Smooth muscle cell (in vitro differentiated cells): ENCODE data around the gene PCYT2. TPM values are rescaled to one million over a fixed set of nuclear protein-coding genes. Genes with fewer than 3 reads are reported as not detected.

Experiments
- DNase-seq: peaks from one replicate; lab custom pipeline; 2025; ENCODE audit not compliant: unreplicated experiment; lab: John Stamatoyannopoulos, UW
- H2AFZ ChIP-seq: fragments of 200-600 bp; sonication (generic); 2 replicates; pipeline ENCODE4 v1.6.0; 2016; ENCODE audit warnings: antibody characterized with exemption, low read depth, mild to moderate bottlenecking
- H3F3A ChIP-seq: fragments of 200-600 bp; sonication (generic); 2 replicates; pipeline ENCODE4 v1.6.0; 2017; ENCODE audit warnings: antibody characterized with exemption, low read depth
- H3K27ac ChIP-seq: fragments of 200-600 bp; sonication (generic); 2 replicates; pipeline ENCODE4 v1.5.1; 2016; ENCODE audit warnings: low read depth, mild to moderate bottlenecking
- H3K27me3 ChIP-seq: fragments of 200-600 bp; sonication (generic); 2 replicates; pipeline ENCODE4 v1.6.1; 2016; ENCODE audit warnings: low read depth, mild to moderate bottlenecking
- H3K36me3 ChIP-seq: fragments of 200-600 bp; sonication (generic); 2 replicates; pipeline ENCODE4 v1.5.1; 2016; ENCODE audit warnings: low read depth
- H3K4me1 ChIP-seq: fragments of 200-600 bp; sonication (generic); 2 replicates; pipeline ENCODE4 v1.5.1; 2016; ENCODE audit warnings: low read depth
- H3K4me2 ChIP-seq: fragments of 200-600 bp; sonication (generic); 2 replicates; pipeline ENCODE4 v1.6.0; 2016; ENCODE audit warnings: mild to moderate bottlenecking
- H3K4me3 ChIP-seq: fragments of 200-600 bp; sonication (generic); 2 replicates; pipeline ENCODE4 v1.5.1; 2016; ENCODE audit warnings: mild to moderate bottlenecking
- H3K79me2 ChIP-seq: fragments of 200-600 bp; sonication (generic); 2 replicates; pipeline ENCODE4 v1.6.0; 2016; ENCODE audit warnings: low read depth, mild to moderate bottlenecking
- H3K9ac ChIP-seq: fragments of 200-600 bp; sonication (generic); 2 replicates; pipeline ENCODE4 v1.6.0; 2016; ENCODE audit warnings: low read depth
- H3K9me3 ChIP-seq: fragments of 200-600 bp; sonication (generic); replicated peaks from 2 replicates; pipeline ENCODE4 v1.5.1; 2016; ENCODE audit warnings: low read depth
- H4K20me1 ChIP-seq: fragments of 200-600 bp; sonication (generic); 2 replicates; pipeline ENCODE4 v1.6.0; 2016; ENCODE audit warnings: low read depth
- CTCF ChIP-seq: fragments of 200-600 bp; sonication (generic); IDR thresholded peaks from 2 replicates; pipeline ENCODE4 v1.5.1; 2017; ENCODE audit warnings: borderline replicate concordance, mild to moderate bottlenecking, antibody characterized with exemption; ENCODE audit not compliant: insufficient read depth, poor library complexity, severe bottlenecking
- WGBS: methylation state at CpG from one replicate; pipeline ENCODE4 v1.1.7; 2016; ENCODE audit warnings: low lambda C conversion rate; 5-methylcytosine and 5-hydroxymethylcytosine counted together
- polyA plus RNA-seq: library from polyadenylated mRNA; unstranded; fragments of >200 nt; fragmentation: Nextera tagmentation; extraction: Ambion mirVana; gene quantifications from 2 replicates; pipeline ENCODE4 v1.2.1, GENCODE V29; 2016
- total RNA-seq: library from RNA; depleted of rRNA; stranded (reverse); fragments of >200 nt; gene quantifications from 2 replicates; pipeline ENCODE4 v1.2.3, GENCODE V29; 2014

The PCYT2 gene
- total and polyA plus RNA-seq, 2 experiments from 2014 or later, result 11.4 to 50.6 TPM

GRCh38 chr17:81941484-81942166 is 30.4 kb upstream of the PCYT2 start:
- no peak for DNase-seq
- Histone ChIP-seq H4K20me1 (no peaks in the 10 kb centered on the region), H3K4me1 (no peaks in the 10 kb centered on the region), H3K9me3 (no peaks in the 10 kb centered on the region), H2AFZ (no peak overlapping the region), H3K79me2 (peaks cover 4% of the 10 kb centered on the region), H3F3A (no peaks in the 10 kb centered on the region), H3K36me3 (no peaks in the 10 kb centered on the region), H3K27me3 (no peaks in the 10 kb centered on the region), H3K4me2 (no peak overlapping the region), H3K4me3 (no peak overlapping the region), H3K27ac (no peak overlapping the region), H3K9ac (no peak overlapping the region)
- WGBS, result 69% methylated on average over 26 of the region's 30 CpGs
- TF ChIP-seq CTCF, result no peak

GRCh38 chr17:81940538-81941483 is 29.6 kb upstream of the PCYT2 start:
- Histone ChIP-seq H3K4me1 (peaks cover 3% of the 10 kb centered on the region), H3K36me3 (no peaks in the 10 kb centered on the region), H4K20me1 (no peaks in the 10 kb centered on the region), H3K27ac (no peak overlapping the region), H3F3A (no peaks in the 10 kb centered on the region), H3K27me3 (no peaks in the 10 kb centered on the region), H3K4me2 (no peak overlapping the region), H3K9me3 (no peaks in the 10 kb centered on the region), H3K79me2 (peaks cover 12% of the 10 kb centered on the region), H2AFZ (no peak overlapping the region), H3K9ac (no peak overlapping the region), H3K4me3 (no peak overlapping the region)
- WGBS, result 93% methylated on average over 56 of the region's 56 CpGs
- no peak for TF ChIP-seq CTCF
- no peak for DNase-seq

GRCh38 chr17:81939881-81940385 is 28.7 kb upstream of the PCYT2 start:
- H3K4me2 ChIP-seq, result no peak overlapping the region
- no peak overlapping the region for H3K4me3 ChIP-seq
- no peak overlapping the region for H3K27ac ChIP-seq
- peaks cover 5% of the 10 kb centered on the region for H3K4me1 ChIP-seq
- H3K9ac ChIP-seq, result no peak overlapping the region
- H3K79me2 ChIP-seq, result peaks cover 20% of the 10 kb centered on the region
- H3K9me3 ChIP-seq, result no peaks in the 10 kb centered on the region
- no peak for DNase-seq
- 94% methylated on average over 20 of the region's 21 CpGs for WGBS
- no peak overlapping the region for H2AFZ ChIP-seq
- peaks cover 7% of the 10 kb centered on the region for H4K20me1 ChIP-seq
- H3F3A ChIP-seq, result no peaks in the 10 kb centered on the region
- TF ChIP-seq CTCF, result no peak
- no peaks in the 10 kb centered on the region for H3K27me3 ChIP-seq
- no peaks in the 10 kb centered on the region for H3K36me3 ChIP-seq
